ENCODE measurements around the gene RAB27A. TPM values are rescaled to one million over a fixed set of nuclear protein-coding genes. Genes with fewer than 3 reads are reported as not detected.

The RAB27A gene
- total RNA-seq, 2 donors from 2014 or later = 27.6 to 50.6 TPM

Other genes starting within 250 kb of the RAB27A start
- gene RSL24D1, start 92.9 kb downstream of the RAB27A start, total RNA-seq = 10 to 100 TPM; 51.5 to 64.0 TPM
- 10 to 100 TPM; 15.5 to 34.1 TPM for gene PIGBOS1, start 29.3 kb upstream of the RAB27A start, total RNA-seq
- 10 to 100 TPM; 13.0 to 15.3 TPM for gene PIGB, start 29.4 kb upstream of the RAB27A start, total RNA-seq
- 10 to 100 TPM; 23.4 to 78.2 TPM for gene CCPG1, start 118.5 kb upstream of the RAB27A start, total RNA-seq
- gene PIERCE2, start 118.7 kb upstream of the RAB27A start, total RNA-seq = 1 to 10 TPM; 4.0 to 4.6 TPM
- gene DNAAF4, start 218.4 kb upstream of the RAB27A start, total RNA-seq = 1 to 10 TPM in 1 of 2 donors, under 1 TPM in 1; 0.55 to 4.0 TPM

All from prostate gland (tissue), 2 donors.